ENCODE results near the gene CPB2. TPM values are rescaled to one million over a fixed set of nuclear protein-coding genes. Genes with fewer than 3 reads are reported as not detected.

The CPB2 gene
- total RNA-seq, 1 donor from 2014 or later: not detected

DNA sequence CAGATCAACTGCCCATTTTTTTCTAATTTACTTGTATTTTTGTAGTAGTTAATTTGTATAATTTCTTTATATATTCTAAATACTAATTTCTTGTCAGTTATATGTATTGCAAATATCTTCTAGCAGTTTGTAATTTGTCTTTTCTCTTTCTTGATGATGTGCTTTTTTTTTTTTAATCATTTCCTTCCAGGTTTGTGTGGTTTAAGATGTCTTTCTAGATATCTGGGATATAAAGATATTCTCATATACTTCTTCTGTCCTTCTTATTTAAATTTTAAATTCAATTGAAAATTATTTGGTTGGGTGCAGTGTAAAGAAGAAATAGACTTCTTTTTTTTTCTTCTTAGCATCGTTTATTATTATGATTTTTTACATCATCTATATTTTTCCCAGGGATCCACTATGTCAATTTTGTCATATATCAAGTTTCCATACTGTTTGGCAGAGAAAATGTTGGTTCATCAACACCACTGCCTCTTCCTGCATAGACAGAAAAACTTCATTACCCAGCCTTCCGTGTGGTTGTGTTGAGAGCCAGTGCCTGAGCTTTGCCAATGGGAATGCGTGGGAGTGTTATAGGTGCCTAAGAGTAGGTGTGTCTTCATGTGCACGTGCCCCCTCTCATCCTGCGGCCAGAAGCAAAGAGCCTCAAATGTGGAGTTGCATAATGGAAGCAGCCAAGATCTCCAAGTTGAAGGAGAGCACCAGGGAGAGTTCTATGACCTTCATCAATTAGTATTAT is 15.8 kb downstream of the CPB2 start:
- TF ChIP-seq, protein P1, sequence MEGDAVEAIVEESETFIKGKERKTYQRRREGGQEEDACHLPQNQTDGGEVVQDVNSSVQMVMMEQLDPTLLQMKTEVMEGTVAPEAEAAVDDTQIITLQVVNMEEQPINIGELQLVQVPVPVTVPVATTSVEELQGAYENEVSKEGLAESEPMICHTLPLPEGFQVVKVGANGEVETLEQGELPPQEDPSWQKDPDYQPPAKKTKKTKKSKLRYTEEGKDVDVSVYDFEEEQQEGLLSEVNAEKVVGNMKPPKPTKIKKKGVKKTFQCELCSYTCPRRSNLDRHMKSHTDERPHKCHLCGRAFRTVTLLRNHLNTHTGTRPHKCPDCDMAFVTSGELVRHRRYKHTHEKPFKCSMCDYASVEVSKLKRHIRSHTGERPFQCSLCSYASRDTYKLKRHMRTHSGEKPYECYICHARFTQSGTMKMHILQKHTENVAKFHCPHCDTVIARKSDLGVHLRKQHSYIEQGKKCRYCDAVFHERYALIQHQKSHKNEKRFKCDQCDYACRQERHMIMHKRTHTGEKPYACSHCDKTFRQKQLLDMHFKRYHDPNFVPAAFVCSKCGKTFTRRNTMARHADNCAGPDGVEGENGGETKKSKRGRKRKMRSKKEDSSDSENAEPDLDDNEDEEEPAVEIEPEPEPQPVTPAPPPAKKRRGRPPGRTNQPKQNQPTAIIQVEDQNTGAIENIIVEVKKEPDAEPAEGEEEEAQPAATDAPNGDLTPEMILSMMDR (IDR thresholded peaks at IDR 0.05; ENCODE audit: unreplicated experiment): no peak
- Mint-ChIP-seq H3K4me3 (ENCODE audit: unreplicated experiment) (no peak overlapping the region), H3K27ac (ENCODE audit: unreplicated experiment) (no peak overlapping the region), H3K4me1 (ENCODE audit: unreplicated experiment) (no peaks in the 10 kb centered on the region), H3K27me3 (ENCODE audit: unreplicated experiment) (no peaks in the 10 kb centered on the region), H3K9me3 (ENCODE audit: unreplicated experiment) (no peaks in the 10 kb centered on the region), H3K36me3 (ENCODE audit: low read depth, unreplicated experiment) (no peaks in the 10 kb centered on the region)
- DNase-seq (ENCODE audit: low spot score): no peak

DNA sequence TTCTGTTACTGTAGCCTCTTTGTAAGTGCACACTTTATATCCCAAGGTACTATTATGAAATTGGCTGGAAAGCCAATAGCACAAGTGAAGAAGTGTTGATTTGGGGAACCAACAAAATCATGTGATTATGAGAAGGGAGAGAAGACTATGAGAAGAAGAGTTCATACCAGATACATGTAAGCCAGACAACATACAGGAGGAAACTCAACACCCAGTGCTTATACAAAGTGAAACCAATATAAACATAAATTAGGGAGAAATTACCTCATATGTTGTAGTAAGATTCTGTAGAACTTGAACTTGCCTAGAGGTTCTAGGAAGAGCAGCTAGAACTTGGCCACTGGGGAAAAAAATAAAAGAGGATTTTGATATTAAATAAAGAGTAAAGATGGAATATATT is 17.4 kb downstream of the CPB2 start:
- Mint-ChIP-seq H3K4me1 (ENCODE audit: unreplicated experiment) (peaks cover 5% of the 10 kb centered on the region), H3K27ac (ENCODE audit: unreplicated experiment) (no peak overlapping the region), H3K36me3 (ENCODE audit: low read depth, unreplicated experiment) (no peaks in the 10 kb centered on the region), H3K27me3 (ENCODE audit: unreplicated experiment) (no peaks in the 10 kb centered on the region), H3K9me3 (ENCODE audit: unreplicated experiment) (no peaks in the 10 kb centered on the region), H3K4me3 (ENCODE audit: unreplicated experiment) (no peak overlapping the region)
- TF ChIP-seq, protein P1 (IDR thresholded peaks at IDR 0.05; ENCODE audit: unreplicated experiment): no peak
- DNase-seq (ENCODE audit: low spot score): no peak

DNA sequence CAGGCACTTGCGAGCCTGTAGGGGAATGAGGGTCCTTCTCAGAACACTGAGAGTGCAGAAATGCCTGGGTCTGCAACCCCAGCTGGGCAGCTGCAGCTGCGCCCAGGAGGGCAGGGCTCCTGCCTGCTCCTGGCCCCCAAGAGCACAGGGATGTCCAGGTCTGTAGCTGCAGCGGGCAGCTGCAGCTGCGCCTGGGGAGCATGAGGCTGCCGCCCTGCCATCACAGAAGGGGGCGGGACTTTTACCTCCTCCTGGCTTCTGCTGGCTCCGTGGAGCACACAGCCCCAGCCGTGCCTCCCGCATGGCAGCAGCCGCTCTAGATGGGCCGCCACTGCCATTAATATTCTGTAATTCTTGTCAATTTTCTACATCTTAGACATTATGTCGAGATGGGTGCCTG is 17.8 kb downstream of the CPB2 start:
- Mint-ChIP-seq H3K27ac (ENCODE audit: unreplicated experiment) (no peak overlapping the region), H3K4me3 (ENCODE audit: unreplicated experiment) (no peak overlapping the region), H3K4me1 (ENCODE audit: unreplicated experiment) (peaks cover 8% of the 10 kb centered on the region), H3K36me3 (ENCODE audit: low read depth, unreplicated experiment) (no peaks in the 10 kb centered on the region), H3K9me3 (ENCODE audit: unreplicated experiment) (no peaks in the 10 kb centered on the region), H3K27me3 (ENCODE audit: unreplicated experiment) (no peaks in the 10 kb centered on the region)
- DNase-seq (ENCODE audit: low spot score): no peak
- TF ChIP-seq, protein P1 (IDR thresholded peaks at IDR 0.05; ENCODE audit: unreplicated experiment): no peak

DNA sequence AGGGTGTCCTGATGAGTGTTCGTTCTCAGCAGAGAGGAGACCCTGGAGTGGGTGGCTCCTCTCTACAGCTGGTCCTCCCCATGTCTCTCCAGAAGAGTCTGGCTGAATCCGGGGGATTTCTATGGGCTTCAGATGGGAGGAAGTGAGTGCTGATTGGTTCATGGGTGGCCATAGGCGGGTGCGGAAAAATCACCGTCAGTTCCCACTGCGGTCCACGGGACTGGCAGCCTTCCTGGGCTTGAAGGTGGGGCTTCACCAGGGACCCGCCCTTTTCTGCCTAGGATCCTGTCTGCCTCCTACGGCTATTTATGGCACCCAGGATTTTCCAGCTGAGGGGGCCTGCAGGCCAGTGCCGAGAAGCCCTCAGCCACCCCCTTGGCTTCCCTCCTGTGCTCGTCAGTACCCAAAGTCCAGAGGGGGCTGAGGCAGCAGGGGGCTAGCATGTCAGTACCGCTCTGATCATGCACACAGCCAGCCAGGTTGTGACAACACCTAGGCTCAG is 18.4 kb downstream of the CPB2 start:
- no peak overlapping the region for H3K27ac Mint-ChIP-seq (ENCODE audit: unreplicated experiment)

DNA sequence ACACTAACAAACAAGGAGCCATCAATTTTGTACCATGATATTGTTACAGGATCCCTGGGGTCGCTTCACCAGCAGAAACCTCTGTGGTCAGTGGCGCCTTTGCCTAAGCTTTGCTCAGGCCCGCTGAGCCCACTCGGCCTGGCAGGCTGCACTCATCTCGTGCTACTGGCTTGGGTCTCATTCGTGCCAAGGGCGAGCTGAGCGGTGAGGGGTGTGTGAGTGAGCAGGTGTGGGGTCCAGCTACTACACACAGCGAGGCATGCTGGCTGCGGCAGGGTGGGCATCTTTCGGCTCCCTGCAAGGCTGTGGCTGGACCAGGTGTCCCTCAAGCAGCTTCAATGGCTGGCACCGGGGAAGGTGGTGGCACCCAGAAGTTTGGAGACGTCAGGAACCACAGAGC is 19.1 kb downstream of the CPB2 start:
- Mint-ChIP-seq H3K27me3 (ENCODE audit: unreplicated experiment) (no peaks in the 10 kb centered on the region), H3K4me3 (ENCODE audit: unreplicated experiment) (no peak overlapping the region), H3K9me3 (ENCODE audit: unreplicated experiment) (no peaks in the 10 kb centered on the region), H3K27ac (ENCODE audit: unreplicated experiment) (no peak overlapping the region), H3K4me1 (ENCODE audit: unreplicated experiment) (peaks cover 8% of the 10 kb centered on the region), H3K36me3 (ENCODE audit: low read depth, unreplicated experiment) (no peaks in the 10 kb centered on the region)
- TF ChIP-seq, protein P1 (IDR thresholded peaks at IDR 0.05; ENCODE audit: unreplicated experiment): no peak
- no peak for DNase-seq (ENCODE audit: low spot score)

More for the DNA sequence above, 18.4 kb downstream of the CPB2 start:
- DNase-seq (ENCODE audit: low spot score): no peak
- H3K4me1 Mint-ChIP-seq (ENCODE audit: unreplicated experiment): peaks cover 8% of the 10 kb centered on the region
- no peaks in the 10 kb centered on the region for H3K9me3 Mint-ChIP-seq (ENCODE audit: unreplicated experiment)
- H3K36me3 Mint-ChIP-seq (ENCODE audit: low read depth, unreplicated experiment): no peaks in the 10 kb centered on the region
- TF ChIP-seq, protein P1 (IDR thresholded peaks at IDR 0.05; ENCODE audit: unreplicated experiment): no peak
- H3K27me3 Mint-ChIP-seq (ENCODE audit: unreplicated experiment): no peaks in the 10 kb centered on the region
- H3K4me3 Mint-ChIP-seq (ENCODE audit: unreplicated experiment): no peak overlapping the region
